Keratinocyte (primary cell): ENCODE data around the gene NOLC1.

Experiments used
- CTCF ChIP-seq, 3 experiments: IDR thresholded peaks in 1 of 3; conservative IDR thresholded peaks in 1 of 3; optimal IDR thresholded peaks in 1 of 3; 2 replicates in 2 of 3; 3 replicates in 1 of 3; pipeline versions ENCODE3 to v1.5.1; 2011; ENCODE audit warnings: low read length in 3 of 3, mild to moderate bottlenecking in 3 of 3, moderate library complexity in 2 of 3, control low read depth in 1 of 3, inconsistent platforms in 1 of 3; ENCODE audit not compliant: insufficient read depth in 2 of 3; ENCODE audit errors: extremely low read depth in 1 of 3
- EZH2 ChIP-seq: IDR thresholded peaks from one replicate; pipeline ENCODE4 v1.6.1; 2012; ENCODE audit warnings: inconsistent platforms, mild to moderate bottlenecking, low read length, moderate library complexity

- no peak for TF ChIP-seq CTCF (optimal IDR thresholded peaks at IDR 0.05 in 1 of 3, IDR thresholded peaks at IDR 0.05 in 1 of 3, conservative IDR thresholded peaks at IDR 0.05 in 1 of 3; ENCODE audit: extremely low read depth in 1 of 3, insufficient read depth in 2 of 3, low read length in 3 of 3)
- TF ChIP-seq EZH2: no peak
Measured at GRCh38 chr10:102170602-102171001, 18.4 kb downstream of the NOLC1 start.
